Erythroblast (primary cell): ENCODE measurements around the gene DBN1.

Source experiments
- GATA1 ChIP-seq: IDR thresholded peaks from 2 replicates; pipeline ENCODE4 v1.6.1; 2011; ENCODE audit warnings: low read depth, mild to moderate bottlenecking, control low read depth, low read length, moderate library complexity
- POLR2A ChIP-seq: IDR thresholded peaks from 2 replicates; pipeline ENCODE4 v1.6.1; 2011; ENCODE audit warnings: mild to moderate bottlenecking, low read length

DNA sequence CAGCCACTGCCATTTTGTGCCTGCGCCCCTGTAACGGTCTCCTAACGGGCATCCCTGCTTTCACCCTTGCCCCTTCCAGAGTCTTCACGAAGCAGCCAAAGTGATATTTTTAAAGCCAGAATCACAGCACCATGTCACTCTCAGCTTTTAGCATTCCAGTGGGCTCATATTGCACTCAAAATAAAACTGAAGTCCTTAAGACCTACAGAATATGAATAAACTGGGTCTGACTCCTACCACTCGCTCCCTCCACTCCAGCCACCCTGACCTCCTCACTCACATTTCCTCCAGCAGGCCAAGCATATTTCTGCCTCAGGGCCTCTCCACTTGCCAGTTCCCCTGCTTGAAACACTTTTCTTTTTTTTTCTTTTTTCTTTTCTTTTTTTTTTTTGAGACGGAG lies 26.4 kb upstream of the DBN1 start:
- no peak for TF ChIP-seq POLR2A
- no peak for TF ChIP-seq GATA1
